GM21367 (cell line): ENCODE results near the gene AEBP1.
"Not testable (repeated sequence)": the region's sequence is repeated elsewhere in the genome, so short reads cannot be mapped to it uniquely, and the experiment has no call there.

Experiments used
- ATAC-seq: cut with Tn5 transposase; IDR thresholded peaks from one replicate; pipeline ENCODE4 v1.9.1; 2021; ENCODE audit not compliant: unreplicated experiment

AEBP1 gene

GRCh38 chr7:44116789-44117666 lies 12.9 kb downstream of the AEBP1 start:
- ATAC-seq = no peak

GRCh38 chr7:44117801-44118429 lies 13.8 kb downstream of the AEBP1 start:
- no peak for ATAC-seq

GRCh38 chr7:44119829-44120380 lies 15.8 kb downstream of the AEBP1 start:
- no peak for ATAC-seq

GRCh38 chr7:44120395-44120794 lies 16.2 kb downstream of the AEBP1 start:
- ATAC-seq = no peak

GRCh38 chr7:44121761-44122420 lies 17.7 kb downstream of the AEBP1 start:
- ATAC-seq = no peak

- no peak for ATAC-seq
Measured at GRCh38 chr7:44122529-44122928, 18.4 kb downstream of the AEBP1 start.

- ATAC-seq = peak; percentile 98
Measured at GRCh38 chr7:44123190-44124003, 19.3 kb downstream of the AEBP1 start, which contains the start of gene POLD2. Gene POLD2, minus strand, starts transcription at chr7:44123548. Its CDS starts 1,495 bp downstream, at chr7:44122053.

GRCh38 chr7:44124822-44125202 lies 20.7 kb downstream of the AEBP1 start:
- no peak for ATAC-seq

- not testable (repeated sequence) for ATAC-seq
Measured at GRCh38 chr7:44126574-44126973, 22.4 kb downstream of the AEBP1 start.

- ATAC-seq = no peak
Measured at GRCh38 chr7:44127161-44127560, 23.0 kb downstream of the AEBP1 start.

GRCh38 chr7:44128721-44129582 lies 24.8 kb downstream of the AEBP1 start:
- no peak for ATAC-seq

- ATAC-seq = no peak
Measured at GRCh38 chr7:44131173-44132029, 27.3 kb downstream of the AEBP1 start.

- no peak for ATAC-seq
Measured at GRCh38 chr7:44132039-44132438, 27.9 kb downstream of the AEBP1 start.

- no peak for ATAC-seq
Measured at GRCh38 chr7:44133295-44133694, 29.1 kb downstream of the AEBP1 start.

- no peak for ATAC-seq
Measured at GRCh38 chr7:44134943-44135628, 30.9 kb downstream of the AEBP1 start.

- no peak for ATAC-seq
Measured at GRCh38 chr7:44136731-44137130, 32.6 kb downstream of the AEBP1 start.

GRCh38 chr7:44138698-44139097 lies 34.6 kb downstream of the AEBP1 start:
- ATAC-seq = no peak

- no peak for ATAC-seq
Measured at GRCh38 chr7:44139311-44140010, 35.3 kb downstream of the AEBP1 start.
